PC-9 (cell line): ENCODE results near the gene LMBR1. TPM values are rescaled to one million over a fixed set of nuclear protein-coding genes. Genes with fewer than 3 reads are reported as not detected.
A peak's percentile ranks its signal among the peaks of the same experiment; 100 is the strongest.
"Not testable (repeated sequence)": the region's sequence is repeated elsewhere in the genome, so short reads cannot be mapped to it uniquely, and the experiment has no call there.

Experiments
- BruUV-seq: library from RNA; stranded (reverse); fragments of 400-500 nt; replicated peaks from 2 replicates; lab custom pipeline; 2021; lab: Mats Ljungman, UMichigan
- CTCF ChIA-PET: fragments of 300-600 bp; sonication (Branson Sonifier 250); formaldehyde crosslinking; loops from one replicate; lab custom pipeline; 2022; ENCODE audit warnings: antibody characterized with exemption; lab: Charles Lee
- POLR2A ChIA-PET: fragments of 300-600 bp; sonication (Branson Sonifier 250); formaldehyde crosslinking; loops from one replicate; lab custom pipeline; 2022; ENCODE audit warnings: antibody characterized with exemption; ENCODE audit not compliant: unreplicated experiment; lab: Charles Lee
- DNase-seq, 2 experiments: peaks; one replicate each; pipeline versions ENCODE4 v3.0.0 to v3.0.0-alpha.2; 2015 to 2022; ENCODE audit warnings: mixed read lengths in 1 of 2
- H2AFZ ChIP-seq: fragments of 200-600 bp; sonication (generic); 2 replicates; pipeline ENCODE4 v1.8.1; 2017; ENCODE audit warnings: antibody characterized with exemption
- H3F3A ChIP-seq: fragments of 200-600 bp; sonication (generic); 2 replicates; pipeline ENCODE4 v1.8.1; 2017; ENCODE audit warnings: antibody characterized with exemption, mild to moderate bottlenecking, low read depth; ENCODE audit not compliant: insufficient read depth
- H3K27ac ChIP-seq: fragments of 200-600 bp; sonication (generic); 2 replicates; pipeline ENCODE4 v1.6.1; 2016; ENCODE audit warnings: mixed run types
- H3K27me3 ChIP-seq: fragments of 200-600 bp; sonication (generic); 2 replicates; pipeline ENCODE4 v1.6.1; 2016; ENCODE audit warnings: low read depth, mixed run types; ENCODE audit not compliant: insufficient read depth
- H3K36me3 ChIP-seq: fragments of 200-600 bp; sonication (generic); 2 replicates; pipeline ENCODE4 v1.6.1; 2016; ENCODE audit warnings: low read depth, mixed run types
- H3K4me1 ChIP-seq: fragments of 200-600 bp; sonication (generic); replicated peaks from 2 replicates; pipeline ENCODE4 v1.6.1; 2016; ENCODE audit warnings: mixed run types; ENCODE audit not compliant: insufficient read depth
- H3K4me2 ChIP-seq: fragments of 200-600 bp; sonication (generic); 2 replicates; pipeline ENCODE4 v1.6.1; 2017; ENCODE audit warnings: mixed run types
- H3K4me3 ChIP-seq: fragments of 200-600 bp; sonication (generic); 2 replicates; pipeline ENCODE4 v1.6.1; 2016; ENCODE audit warnings: mixed run types
- H3K79me2 ChIP-seq: fragments of 200-600 bp; sonication (generic); 2 replicates; pipeline ENCODE4 v1.6.1; 2017; ENCODE audit warnings: low read depth, mixed run types
- H3K9me2 ChIP-seq: fragments of 200-600 bp; sonication (generic); 2 replicates; pipeline ENCODE4 v1.8.1; 2017; ENCODE audit warnings: mild to moderate bottlenecking; ENCODE audit not compliant: insufficient read depth
- H3K9me3 ChIP-seq: fragments of 200-600 bp; sonication (generic); 2 replicates; pipeline ENCODE4 v1.8.1; 2016; ENCODE audit warnings: low read depth; ENCODE audit not compliant: insufficient read depth
- H4K20me1 ChIP-seq: fragments of 200-600 bp; sonication (generic); 2 replicates; pipeline ENCODE4 v1.8.1; 2017; ENCODE audit not compliant: insufficient read depth
- EZH2 ChIP-seq: fragments of 200-600 bp; sonication (generic); IDR thresholded peaks from 2 replicates; pipeline ENCODE4 v1.8.0; 2017; ENCODE audit warnings: antibody characterized with exemption, low read depth
- intact Hi-C: fragments of 100-400 bp; cut with micrococcal nuclease; formaldehyde crosslinking; loops from one replicate; pipeline ENCODE4 v1.10.0; 2022; ENCODE audit not compliant: unreplicated experiment
- total RNA-seq: library from RNA; stranded (reverse); gene quantifications from 2 replicates; pipeline ENCODE4 v1.2.3, GENCODE V29; 2021
- TF ChIP-seq, protein P1 (sequence below): fragments of 200-600 bp; sonication (generic); conservative IDR thresholded peaks from 2 replicates; pipeline ENCODE4 v1.6.1; 2017; ENCODE audit warnings: mixed run types, antibody characterized with exemption, mild to moderate bottlenecking, moderate library complexity

LMBR1 gene
- total RNA-seq, 1 experiment from 2014 or later, result 85.0 TPM

DNA sequence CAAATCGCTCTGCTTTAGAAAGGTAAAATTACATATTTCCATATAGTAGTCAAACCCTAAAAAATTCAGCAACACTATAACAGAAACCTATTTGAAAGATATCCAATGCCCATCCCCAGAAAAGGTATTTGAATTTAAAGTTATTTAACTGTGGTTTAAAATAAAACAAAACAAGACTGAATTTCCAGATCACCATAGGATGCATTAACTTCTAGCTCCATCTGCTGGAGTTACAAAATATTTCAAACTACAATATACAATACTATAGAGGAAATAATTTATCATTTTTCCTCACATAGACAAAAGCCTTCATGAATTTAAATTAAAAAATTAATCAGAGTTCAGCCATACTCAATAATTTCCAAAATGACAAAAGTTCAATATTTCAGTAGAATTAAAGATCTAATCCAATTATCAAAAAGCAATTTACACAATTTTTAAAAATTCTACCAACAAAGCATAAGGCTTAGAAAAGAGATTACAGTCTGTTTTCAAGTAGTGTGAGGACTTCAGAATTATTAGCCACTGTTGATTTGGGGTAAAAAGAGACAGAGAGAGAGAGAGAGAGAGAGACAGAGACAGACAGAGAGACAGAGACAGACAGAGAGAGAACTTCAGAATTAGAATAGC, 75.9 kb downstream of the LMBR1 start:
- no peaks in the 10 kb centered on the region for H3K27me3 ChIP-seq
- intact Hi-C loops, result loop anchor here (2.0 to 10.0 kb wide), 2 partner anchors 342 to 1020 kb away; no protein-coding TSS in a partner anchor
- no peak overlapping the region for H2AFZ ChIP-seq
- BruUV-seq, result no TSS peak
- ChIA-PET POLR2A (no interaction called here), CTCF (interaction anchor here (0.6 kb wide), 1 partner anchor 1020 kb away, joined by 6 read pairs; no protein-coding TSS in a partner anchor)
- H3K36me3 ChIP-seq, result peaks cover 18% of the 10 kb centered on the region; the same call in 1 of the 2 replicates
- no peaks in the 10 kb centered on the region for H3K9me3 ChIP-seq
- no peaks in the 10 kb centered on the region for H3K4me1 ChIP-seq
- H3K9me2 ChIP-seq, result no peaks in the 10 kb centered on the region
- no peak overlapping the region for H3K27ac ChIP-seq
- TF ChIP-seq, protein P1, sequence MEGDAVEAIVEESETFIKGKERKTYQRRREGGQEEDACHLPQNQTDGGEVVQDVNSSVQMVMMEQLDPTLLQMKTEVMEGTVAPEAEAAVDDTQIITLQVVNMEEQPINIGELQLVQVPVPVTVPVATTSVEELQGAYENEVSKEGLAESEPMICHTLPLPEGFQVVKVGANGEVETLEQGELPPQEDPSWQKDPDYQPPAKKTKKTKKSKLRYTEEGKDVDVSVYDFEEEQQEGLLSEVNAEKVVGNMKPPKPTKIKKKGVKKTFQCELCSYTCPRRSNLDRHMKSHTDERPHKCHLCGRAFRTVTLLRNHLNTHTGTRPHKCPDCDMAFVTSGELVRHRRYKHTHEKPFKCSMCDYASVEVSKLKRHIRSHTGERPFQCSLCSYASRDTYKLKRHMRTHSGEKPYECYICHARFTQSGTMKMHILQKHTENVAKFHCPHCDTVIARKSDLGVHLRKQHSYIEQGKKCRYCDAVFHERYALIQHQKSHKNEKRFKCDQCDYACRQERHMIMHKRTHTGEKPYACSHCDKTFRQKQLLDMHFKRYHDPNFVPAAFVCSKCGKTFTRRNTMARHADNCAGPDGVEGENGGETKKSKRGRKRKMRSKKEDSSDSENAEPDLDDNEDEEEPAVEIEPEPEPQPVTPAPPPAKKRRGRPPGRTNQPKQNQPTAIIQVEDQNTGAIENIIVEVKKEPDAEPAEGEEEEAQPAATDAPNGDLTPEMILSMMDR, result peak; percentile 84
- no peak for TF ChIP-seq EZH2
- peaks cover 11% of the 10 kb centered on the region for H4K20me1 ChIP-seq
- no peak overlapping the region for H3K4me3 ChIP-seq
- H3F3A ChIP-seq, result peaks cover 26% of the 10 kb centered on the region
- no peaks in the 10 kb centered on the region; the same call in 1 of the 2 replicates for H3K79me2 ChIP-seq
- H3K4me2 ChIP-seq, result no peak overlapping the region
- no peak for DNase-seq

DNA sequence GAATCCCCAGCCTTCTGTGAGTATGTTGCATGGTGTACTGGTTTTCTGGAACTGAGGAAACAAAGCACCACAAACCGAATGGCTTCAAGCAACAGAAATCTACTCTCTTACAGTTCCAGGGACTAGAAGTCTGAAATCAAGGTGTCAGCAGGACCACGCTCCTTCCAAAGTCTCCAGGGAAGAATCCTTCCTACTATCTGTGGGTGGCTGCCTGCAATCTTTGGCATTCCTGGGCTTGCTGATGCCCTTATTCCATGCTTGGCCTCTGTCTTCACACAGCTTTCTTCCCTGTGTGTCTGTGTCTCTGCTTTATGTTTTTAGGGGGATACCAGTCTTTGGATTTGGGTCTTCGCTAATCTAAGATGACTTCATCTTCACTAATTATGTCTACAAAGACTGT, 81.3 kb downstream of the LMBR1 start:
- TF ChIP-seq, protein P1, result no peak
- no peak for TF ChIP-seq EZH2
- intact Hi-C loops, result loop anchor here (10.0 kb wide), 1 partner anchor 337 kb away; no protein-coding TSS in a partner anchor
- no TSS peak for BruUV-seq
- H3K79me2 ChIP-seq, result no peaks in the 10 kb centered on the region; the same call in 1 of the 2 replicates
- H3K4me3 ChIP-seq, result no peak overlapping the region
- H3K27ac ChIP-seq, result no peak overlapping the region
- H3K4me1 ChIP-seq, result no peaks in the 10 kb centered on the region
- H4K20me1 ChIP-seq, result peaks cover 5% of the 10 kb centered on the region; the same call in 1 of the 2 replicates
- no peak overlapping the region for H2AFZ ChIP-seq
- DNase-seq, result no peak
- CTCF ChIA-PET, result no interaction called here
- no peaks in the 10 kb centered on the region for H3K9me3 ChIP-seq
- H3K36me3 ChIP-seq, result peaks cover 9% of the 10 kb centered on the region; the same call in 1 of the 2 replicates
- POLR2A ChIA-PET, result interaction anchor here (0.7 kb wide), 1 partner anchor 35 kb away, joined by 6 read pairs; no protein-coding TSS in a partner anchor
- no peaks in the 10 kb centered on the region for H3K27me3 ChIP-seq
- peaks cover 6% of the 10 kb centered on the region; the same call in 1 of the 2 replicates for H3F3A ChIP-seq
- no peak overlapping the region for H3K4me2 ChIP-seq
- H3K9me2 ChIP-seq, result no peaks in the 10 kb centered on the region

DNA sequence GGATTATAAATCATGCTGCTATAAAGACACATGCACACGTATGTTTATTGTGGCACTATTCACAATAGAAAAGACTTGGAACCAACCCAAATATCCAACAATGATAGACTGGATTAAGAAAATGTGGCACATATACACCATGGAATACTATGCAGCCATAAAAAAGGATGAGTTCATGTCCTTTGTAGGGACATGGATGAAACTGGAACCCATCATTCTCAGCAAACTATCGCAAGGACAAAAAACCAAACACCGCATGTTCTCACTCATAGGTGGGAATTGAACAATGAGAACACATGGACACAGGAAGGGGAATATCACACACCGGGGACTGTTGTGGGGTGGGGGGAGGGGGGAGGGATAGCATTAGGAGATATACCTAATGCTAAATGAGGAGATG, 89.3 kb downstream of the LMBR1 start:
- intact Hi-C loops, CTCF ChIA-PET, POLR2A ChIA-PET: not testable (repeated sequence)

More for the DNA sequence above, 89.3 kb downstream of the LMBR1 start:
- not testable (repeated sequence) for H3K4me1 ChIP-seq, H3K27ac ChIP-seq, H4K20me1 ChIP-seq, H3K27me3 ChIP-seq, H3F3A ChIP-seq, H3K9me2 ChIP-seq, H3K4me3 ChIP-seq, BruUV-seq, H3K9me3 ChIP-seq, DNase-seq, H2AFZ ChIP-seq, H3K4me2 ChIP-seq, H3K79me2 ChIP-seq, H3K36me3 ChIP-seq
